Right lobe of liver (tissue), 6 donors: Measurements from ENCODE around the gene FAM216A. TPM values are rescaled to one million over a fixed set of nuclear protein-coding genes. Genes with fewer than 3 reads are reported as not detected.
A peak's percentile ranks its signal among the peaks of the same experiment; 100 is the strongest.

ENCODE experiments used
- ATAC-seq, 4 donors: fragments of 200-7000 bp; cut with Tn5 transposase; one replicate each; pipeline ENCODE4 v1.9.1; 2020; ENCODE audit warnings: mild to moderate bottlenecking in 4 of 4, moderate library complexity in 4 of 4
- DNase-seq, 3 donors: peaks; one replicate each; pipeline ENCODE4 v3.0.0-alpha.2; 2020
- H3K27ac ChIP-seq, 3 donors: fragments of 200-600 bp; one replicate each; pipeline ENCODE4 v1.8.0; 2022
- H3K27me3 ChIP-seq, 2 donors: fragments of 200-600 bp; one replicate each; pipeline ENCODE4 v1.8.0; 2022
- H3K36me3 ChIP-seq, 4 donors: fragments of 200-600 bp; sonication (generic) in 1 of 4; one replicate each; pipeline versions ENCODE4 v1.5.1 to v1.8.0; 2017 to 2022; ENCODE audit warnings: control low read depth in 1 of 4
- H3K4me1 ChIP-seq, 4 donors: fragments of 200-600 bp; sonication (generic) in 1 of 4; one replicate each; pipeline versions ENCODE4 v1.5.1 to v1.8.0; 2017 to 2022; ENCODE audit warnings: control low read depth in 1 of 4
- H3K4me3 ChIP-seq, 3 donors: fragments of 200-600 bp; one replicate each; pipeline ENCODE4 v1.8.0; 2022
- H3K9me3 ChIP-seq, 4 donors: fragments of 200-600 bp; sonication (generic) in 1 of 4; one replicate each; pipeline versions ENCODE4 v1.5.1 to v1.8.0; 2017 to 2022; ENCODE audit warnings: control low read depth in 1 of 4
- CTCF ChIP-seq, 4 donors: fragments of 200-600 bp in 3 of 4; fragments of 450-650 bp in 1 of 4; IDR thresholded peaks; one replicate each; pipeline versions ENCODE4 v1.5.1 to v1.8.0; 2016 to 2022; ENCODE audit warnings: antibody characterized with exemption in 4 of 4, mild to moderate bottlenecking in 2 of 4
- POLR2A ChIP-seq: fragments of 450-650 bp; IDR thresholded peaks from one replicate; pipeline ENCODE4 v1.6.1; 2017; ENCODE audit warnings: antibody characterized with exemption, mild to moderate bottlenecking
- WGBS: methylation state at CpG from one replicate; pipeline ENCODE4 v1.1.6; 2018; ENCODE audit warnings: low coverage, low lambda C conversion rate; ENCODE audit not compliant: insufficient coverage; ENCODE audit errors: missing lambda C conversion rate; 5-methylcytosine and 5-hydroxymethylcytosine counted together
- intact Hi-C, 2 donors: fragments of 100-400 bp; cut with DNase I; formaldehyde crosslinking; loops; one replicate each; pipeline versions ENCODE4 v1.11.2 to v1.14.1; 2022
- total RNA-seq, 6 experiments: library from RNA; depleted of rRNA in 2 of 6; stranded (reverse); fragments of >200 nt in 2 of 6; fragmentation: NEBNext Ultra II Directional in 3 of 6; extraction: Animal tissue kit (Norgen Biotek cat#: 25700) in 3 of 6; gene quantifications; one replicate each; pipeline versions ENCODE4 v1.1.0 to v1.2.4, GENCODE V29; 2016 to 2023
- donor health status: DM: no; HTN: yes; CAD: no.
- donor health status: DM: no; HTN: no; CAD: no.
- donor health status: DM: no; HTN: no; CAD: no.
- donor health status: DM: no; HTN: yes; CAD: no.
- donor health status: DM: no; HTN: yes; CAD: no.

FAM216A gene
- total RNA-seq, 6 experiments from 2014 or later: 1.1 to 9.9 (median 3.1) TPM

- no peaks in the 10 kb centered on the region for H3K27me3 ChIP-seq
- H3K36me3 ChIP-seq: peaks cover 0 to 40% (median 26%) of the 10 kb centered on the region in 4 donors
- DNase-seq (no peak), ATAC-seq (no peak)
- H3K4me3 ChIP-seq: no peak overlapping the region
- no peak overlapping the region for H3K27ac ChIP-seq
- H3K4me1 ChIP-seq: peaks cover 0 to 11% (median 3%) of the 10 kb centered on the region in 4 donors
- TF ChIP-seq CTCF (IDR thresholded peaks at IDR 0.05): no peak
- TF ChIP-seq POLR2A: no peak
- WGBS: 100% methylated on average over 3 of the region's 3 CpGs
- H3K9me3 ChIP-seq: no peaks in the 10 kb centered on the region
- intact Hi-C loops: no loop called here
These were observed 24.2 kb upstream of the FAM216A start for GRCh38 chr12:110444455-110444854.

DNA sequence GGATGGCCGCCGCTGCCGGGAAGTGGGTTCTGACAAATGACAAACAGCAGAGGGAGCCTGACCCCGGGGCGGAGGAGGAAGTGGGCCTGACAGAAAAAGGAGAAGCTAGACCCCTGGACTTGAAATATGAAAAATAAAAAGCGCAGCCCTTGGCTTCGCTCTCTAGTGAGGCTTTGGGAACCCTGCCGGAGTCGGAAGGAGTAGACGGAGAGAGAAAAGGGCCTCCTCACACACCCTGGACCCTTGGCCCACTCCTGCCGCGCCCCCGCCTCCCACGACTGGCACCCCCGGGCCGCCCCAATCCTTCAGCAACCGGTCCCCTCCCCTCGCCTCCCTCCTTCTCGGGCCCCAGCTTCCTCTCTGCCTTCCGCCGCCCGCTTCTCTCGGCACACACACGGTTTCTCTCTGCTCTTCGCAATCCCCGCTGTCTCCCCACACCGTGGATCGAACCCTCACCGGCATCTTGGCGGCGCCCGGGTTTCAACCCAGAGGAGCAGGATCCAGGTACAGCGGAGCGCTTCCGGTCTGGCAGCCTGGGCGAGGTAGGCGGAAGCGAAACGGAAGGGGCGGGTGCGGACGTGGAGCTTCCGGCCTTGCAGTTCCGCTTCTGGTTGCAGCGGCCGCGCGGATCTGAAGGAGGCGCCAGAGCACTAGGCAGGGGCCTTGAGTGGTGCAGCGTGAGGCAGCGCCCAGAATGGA is 18.7 kb upstream of the FAM216A start, which contains the start of gene ARPC3:
Gene ARPC3 (minus strand): TSS at position 539 of the 699 bp plus-strand sequence. CDS start 77 bp downstream, at position 462.
- H3K4me1 ChIP-seq: peaks cover 0 to 30% (median 4%) of the 10 kb centered on the region in 4 donors
- WGBS: 0% methylated on average over 35 of the region's 51 CpGs
- intact Hi-C loops: loop anchor here in 1 of 2 donors (10.0 kb wide), 2 partner anchors 65 to 145 kb away; no protein-coding TSS in a partner anchor
- DNase-seq (peak; percentile 96 to 97 (median 97)), ATAC-seq (peak; percentile 94 to 98 (median 96))
- H3K36me3 ChIP-seq: peaks cover 0 to 7% (median under 1%) of the 10 kb centered on the region in 4 donors
- H3K27ac ChIP-seq: peak within 1 kb of the TSS; percentile 81 to 89 (median 86)
- peak; percentile 64 for TF ChIP-seq POLR2A
- TF ChIP-seq CTCF (IDR thresholded peaks at IDR 0.05): peak; percentile 87 to 95 (median 90)
- H3K27me3 ChIP-seq: no peaks in the 10 kb centered on the region
- H3K9me3 ChIP-seq: no peaks in the 10 kb centered on the region
- peak within 1 kb of the TSS; percentile 69 to 92 (median 85) for H3K4me3 ChIP-seq

DNA sequence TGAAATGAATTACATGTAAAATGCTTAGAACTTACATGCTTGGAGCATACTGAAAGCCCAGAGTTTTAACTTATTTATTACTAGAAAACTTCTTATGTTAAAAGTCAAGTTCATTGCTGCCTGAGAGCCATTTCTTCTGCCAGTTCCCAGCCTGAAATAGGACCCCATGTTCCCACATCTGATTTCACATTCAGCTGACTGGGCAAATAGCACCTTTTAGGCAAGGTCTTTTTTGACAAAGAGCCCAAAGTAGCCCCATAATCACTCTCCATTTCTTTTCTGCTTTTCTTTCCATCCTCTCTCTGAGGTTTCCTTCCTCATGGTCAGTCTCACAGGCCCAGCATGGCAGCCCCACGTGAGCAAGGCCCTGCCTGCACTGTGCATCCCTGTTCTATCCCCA is 17.4 kb upstream of the FAM216A start:
- Histone ChIP-seq H3K36me3 (no peaks in the 10 kb centered on the region), H3K9me3 (no peaks in the 10 kb centered on the region), H3K4me3 (no peak overlapping the region), H3K4me1 (peaks cover 0 to 33% (median 4%) of the 10 kb centered on the region in 4 donors), H3K27me3 (no peaks in the 10 kb centered on the region), H3K27ac (peak overlapping the region in 1 of 3 donors; percentile 86)
- no peak for ATAC-seq
- TF ChIP-seq CTCF (IDR thresholded peaks at IDR 0.05): no peak
- no peak for DNase-seq
- intact Hi-C loops: loop anchor here in 1 of 2 donors (10.0 kb wide), 2 partner anchors 64 to 144 kb away; no protein-coding TSS in a partner anchor
- WGBS: 75% methylated on average over 1 of the region's 1 CpG

- TF ChIP-seq CTCF (IDR thresholded peaks at IDR 0.05) (no peak), POLR2A (no peak)
- intact Hi-C loops: loop anchor here in 1 of 2 donors (10.0 kb wide), 2 partner anchors 61 to 141 kb away; no protein-coding TSS in a partner anchor
These were observed 14.9 kb upstream of the FAM216A start for GRCh38 chr12:110453569-110454296.

More at GRCh38 chr12:110453569-110454296, 14.9 kb upstream of the FAM216A start:
- Histone ChIP-seq H3K27me3 (no peaks in the 10 kb centered on the region), H3K4me3 (peak overlapping the region in 2 of 3 donors; percentile 6), H3K36me3 (peaks cover 0 to 7% (median 0%) of the 10 kb centered on the region in 4 donors), H3K27ac (peak overlapping the region in 2 of 3 donors; percentile 45 to 83), H3K4me1 (peaks cover 0 to 33% (median 4%) of the 10 kb centered on the region in 4 donors), H3K9me3 (no peaks in the 10 kb centered on the region)
- ATAC-seq (peak; percentile 5 to 53 (median 22)), DNase-seq (no peak)
- WGBS: 25% methylated on average over 4 of the region's 4 CpGs
